Activated CD4-positive, alpha-beta T cell treated with anti-CD3 and anti-CD28 coated beads for 48 hours (primary cell): Measurements from ENCODE around the gene RANBP3.
"Not testable (repeated sequence)": the region's sequence is repeated elsewhere in the genome, so short reads cannot be mapped to it uniquely, and the experiment has no call there.

Source experiments
- DNase-seq: peaks from one replicate; pipeline ENCODE4 v3.0.0-alpha.2; 2020

Gene RANBP3

GRCh38 chr19:5977785-5978605, at the start of gene RANBP3:
RANBP3 (minus strand) TSS chr19:5978140; CDS start chr19:5978082, 58 bp downstream.
- DNase-seq: peak; percentile 99

GRCh38 chr19:6026390-6027227, 48.7 kb upstream of the RANBP3 start:
- no peak for DNase-seq

GRCh38 chr19:6024756-6025155, 46.8 kb upstream of the RANBP3 start:
- DNase-seq: not testable (repeated sequence)

GRCh38 chr19:6023936-6024335, 46.0 kb upstream of the RANBP3 start:
- DNase-seq: no peak

GRCh38 chr19:6023085-6023682, 45.2 kb upstream of the RANBP3 start:
- DNase-seq: no peak

GRCh38 chr19:6022570-6023064, 44.7 kb upstream of the RANBP3 start:
- DNase-seq: no peak

- peak; percentile 89 for DNase-seq
Measured at GRCh38 chr19:6021878-6022569, 44.1 kb upstream of the RANBP3 start.

GRCh38 chr19:6020972-6021805, 43.2 kb upstream of the RANBP3 start:
- no peak for DNase-seq

GRCh38 chr19:6020166-6020882, 42.4 kb upstream of the RANBP3 start:
- no peak for DNase-seq

GRCh38 chr19:6018786-6019185, 40.8 kb upstream of the RANBP3 start:
- peak; percentile 26 for DNase-seq

GRCh38 chr19:6017576-6017975, 39.6 kb upstream of the RANBP3 start:
- no peak for DNase-seq

GRCh38 chr19:6015841-6016545, 38.1 kb upstream of the RANBP3 start:
- no peak for DNase-seq

- no peak for DNase-seq
Measured at GRCh38 chr19:6014551-6015135, 36.7 kb upstream of the RANBP3 start.

- no peak for DNase-seq
Measured at GRCh38 chr19:6012426-6013170, 34.7 kb upstream of the RANBP3 start.

- DNase-seq: no peak
Measured at GRCh38 chr19:6011794-6012193, 33.9 kb upstream of the RANBP3 start.

GRCh38 chr19:6011206-6011605, 33.3 kb upstream of the RANBP3 start:
- DNase-seq: no peak

- DNase-seq: no peak
Measured at GRCh38 chr19:6010107-6010506, 32.2 kb upstream of the RANBP3 start.

- DNase-seq: no peak
Measured at GRCh38 chr19:6007866-6008265, 29.9 kb upstream of the RANBP3 start.

- DNase-seq: no peak
Measured at GRCh38 chr19:6006896-6007295, 29.0 kb upstream of the RANBP3 start.
